ENCODE data around the gene MYH4.

DNA sequence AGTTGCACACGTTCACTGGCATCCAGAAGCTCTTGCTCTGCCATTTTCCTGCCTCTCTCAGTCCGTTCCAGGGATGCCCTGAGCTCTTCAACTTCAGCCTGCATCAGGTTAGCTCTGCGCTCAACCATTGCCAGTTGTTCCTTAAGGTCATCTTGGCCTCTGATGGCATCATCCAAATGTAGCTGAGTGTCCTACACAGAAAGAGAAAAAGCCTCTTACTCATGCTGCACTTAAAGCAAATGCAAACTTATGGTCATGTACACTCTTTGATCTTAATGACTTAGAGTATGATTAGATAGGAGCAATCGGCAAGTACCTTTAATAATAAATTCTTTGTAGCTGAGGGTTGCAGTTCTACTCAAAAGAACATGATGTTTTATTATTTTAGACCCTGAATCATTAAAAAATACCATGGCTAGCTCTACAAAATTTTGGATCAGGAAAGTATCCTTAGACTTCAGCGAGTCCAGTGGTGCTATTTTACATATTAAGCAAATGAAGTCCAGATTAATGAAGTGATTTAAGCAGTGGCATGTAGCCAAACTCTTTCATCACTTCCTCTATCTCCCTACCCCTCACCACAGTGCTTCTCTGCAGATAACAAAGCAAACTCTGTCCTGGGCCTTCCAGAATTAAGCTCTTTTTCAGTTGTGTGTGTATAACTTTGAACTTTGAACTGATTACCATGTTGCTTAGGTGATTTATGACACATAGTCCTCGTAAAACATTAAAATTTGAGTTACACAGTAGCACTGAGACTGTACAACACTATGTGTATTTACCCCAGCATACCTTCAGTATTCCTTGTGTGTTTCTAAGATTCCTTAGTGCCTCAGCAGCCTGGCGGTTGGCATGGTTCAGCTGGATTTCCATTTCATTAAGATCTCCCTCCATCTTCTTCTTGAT, 22.1 kb downstream of the MYH4 start:
- TF ChIP-seq RNF2 (IDR thresholded peaks at IDR 0.05; ENCODE audit: borderline replicate concordance, low read depth) (no peak), BHLHE40 (IDR thresholded peaks at IDR 0.05; ENCODE audit: low read depth, low read length) (no peak), SMC3 (IDR thresholded peaks at IDR 0.05) (no peak)
